ENCODE data around the gene HOXC11.

The HOXC11 gene

GRCh38 chr12:53980104-53980801 is 7.3 kb downstream of the HOXC11 start:
- Histone ChIP-seq H3K9ac (ENCODE audit: low read length) (no peak overlapping the region), H3K4me3 (ENCODE audit: low read length) (no peak overlapping the region), H3K27ac (ENCODE audit: low read length) (no peak overlapping the region), H3K27me3 (ENCODE audit: control insufficient read depth, insufficient read depth, low read length) (peaks cover 100% of the 10 kb centered on the region), H3K4me1 (ENCODE audit: control insufficient read depth, low read depth, low read length) (peaks cover 3% of the 10 kb centered on the region), H3K36me3 (ENCODE audit: control insufficient read depth, low read depth, low read length) (no peaks in the 10 kb centered on the region), H3K9me3 (ENCODE audit: control insufficient read depth, low read depth, low read length) (no peaks in the 10 kb centered on the region)

- Histone ChIP-seq H3K27ac (ENCODE audit: low read length) (no peak overlapping the region), H3K4me1 (ENCODE audit: control insufficient read depth, low read depth, low read length) (no peaks in the 10 kb centered on the region), H3K36me3 (ENCODE audit: control insufficient read depth, low read depth, low read length) (no peaks in the 10 kb centered on the region), H3K27me3 (ENCODE audit: control insufficient read depth, insufficient read depth, low read length) (peaks cover 100% of the 10 kb centered on the region), H3K4me3 (ENCODE audit: low read length) (no peak overlapping the region), H3K9ac (ENCODE audit: low read length) (no peak overlapping the region), H3K9me3 (ENCODE audit: control insufficient read depth, low read depth, low read length) (no peaks in the 10 kb centered on the region)
Observed at GRCh38 chr12:53980802-53981496, 8.0 kb downstream of the HOXC11 start.

GRCh38 chr12:53981634-53982565 is 9.0 kb downstream of the HOXC11 start:
- no peak overlapping the region for H3K9ac ChIP-seq (ENCODE audit: low read length)
- peaks cover 100% of the 10 kb centered on the region for H3K27me3 ChIP-seq (ENCODE audit: control insufficient read depth, insufficient read depth, low read length)
- no peaks in the 10 kb centered on the region for H3K36me3 ChIP-seq (ENCODE audit: control insufficient read depth, low read depth, low read length)
- H3K27ac ChIP-seq (ENCODE audit: low read length), result no peak overlapping the region
- no peaks in the 10 kb centered on the region for H3K4me1 ChIP-seq (ENCODE audit: control insufficient read depth, low read depth, low read length)
- no peak overlapping the region for H3K4me3 ChIP-seq (ENCODE audit: low read length)
- no peaks in the 10 kb centered on the region for H3K9me3 ChIP-seq (ENCODE audit: control insufficient read depth, low read depth, low read length)

- peaks cover 100% of the 10 kb centered on the region for H3K27me3 ChIP-seq (ENCODE audit: control insufficient read depth, insufficient read depth, low read length)
- no peak overlapping the region for H3K9ac ChIP-seq (ENCODE audit: low read length)
- H3K36me3 ChIP-seq (ENCODE audit: control insufficient read depth, low read depth, low read length), result no peaks in the 10 kb centered on the region
- no peak overlapping the region for H3K4me3 ChIP-seq (ENCODE audit: low read length)
- no peak overlapping the region for H3K27ac ChIP-seq (ENCODE audit: low read length)
- H3K4me1 ChIP-seq (ENCODE audit: control insufficient read depth, low read depth, low read length), result no peaks in the 10 kb centered on the region
- no peaks in the 10 kb centered on the region for H3K9me3 ChIP-seq (ENCODE audit: control insufficient read depth, low read depth, low read length)
Observed at GRCh38 chr12:53982648-53983567, 10.0 kb downstream of the HOXC11 start.

- H3K9me3 ChIP-seq (ENCODE audit: control insufficient read depth, low read depth, low read length), result no peaks in the 10 kb centered on the region
- no peaks in the 10 kb centered on the region for H3K36me3 ChIP-seq (ENCODE audit: control insufficient read depth, low read depth, low read length)
- no peak overlapping the region for H3K4me3 ChIP-seq (ENCODE audit: low read length)
- peaks cover 100% of the 10 kb centered on the region for H3K27me3 ChIP-seq (ENCODE audit: control insufficient read depth, insufficient read depth, low read length)
- H3K9ac ChIP-seq (ENCODE audit: low read length), result no peak overlapping the region
- H3K4me1 ChIP-seq (ENCODE audit: control insufficient read depth, low read depth, low read length), result no peaks in the 10 kb centered on the region
- H3K27ac ChIP-seq (ENCODE audit: low read length), result no peak overlapping the region
Observed at GRCh38 chr12:53983568-53983949, 10.6 kb downstream of the HOXC11 start.

- Histone ChIP-seq H3K9ac (ENCODE audit: low read length) (no peak overlapping the region), H3K9me3 (ENCODE audit: control insufficient read depth, low read depth, low read length) (no peaks in the 10 kb centered on the region), H3K4me3 (ENCODE audit: low read length) (no peak overlapping the region), H3K27me3 (ENCODE audit: control insufficient read depth, insufficient read depth, low read length) (peaks cover 100% of the 10 kb centered on the region), H3K27ac (ENCODE audit: low read length) (no peak overlapping the region), H3K4me1 (ENCODE audit: control insufficient read depth, low read depth, low read length) (no peaks in the 10 kb centered on the region), H3K36me3 (ENCODE audit: control insufficient read depth, low read depth, low read length) (no peaks in the 10 kb centered on the region)
Observed at GRCh38 chr12:53983950-53984572, 11.1 kb downstream of the HOXC11 start.

- Histone ChIP-seq H3K27me3 (ENCODE audit: control insufficient read depth, insufficient read depth, low read length) (peaks cover 100% of the 10 kb centered on the region), H3K27ac (ENCODE audit: low read length) (no peak within 1 kb of the TSS), H3K9me3 (ENCODE audit: control insufficient read depth, low read depth, low read length) (no peaks in the 10 kb centered on the region), H3K4me3 (ENCODE audit: low read length) (peak within 1 kb of the TSS; percentile 6), H3K4me1 (ENCODE audit: control insufficient read depth, low read depth, low read length) (no peaks in the 10 kb centered on the region), H3K9ac (ENCODE audit: low read length) (no peak within 1 kb of the TSS), H3K36me3 (ENCODE audit: control insufficient read depth, low read depth, low read length) (no peaks in the 10 kb centered on the region)
Observed at GRCh38 chr12:53984901-53985691, 12.2 kb downstream of the HOXC11 start, which contains the start of gene HOXC10. Gene HOXC10, plus strand, starts transcription at chr12:53985146. Its CDS starts 114 bp downstream, at chr12:53985260.

GRCh38 chr12:53985692-53985993 is 12.7 kb downstream of the HOXC11 start:
- Histone ChIP-seq H3K9me3 (ENCODE audit: control insufficient read depth, low read depth, low read length) (no peaks in the 10 kb centered on the region), H3K4me3 (ENCODE audit: low read length) (no peak overlapping the region), H3K27ac (ENCODE audit: low read length) (no peak overlapping the region), H3K9ac (ENCODE audit: low read length) (no peak overlapping the region), H3K27me3 (ENCODE audit: control insufficient read depth, insufficient read depth, low read length) (peaks cover 100% of the 10 kb centered on the region), H3K36me3 (ENCODE audit: control insufficient read depth, low read depth, low read length) (no peaks in the 10 kb centered on the region), H3K4me1 (ENCODE audit: control insufficient read depth, low read depth, low read length) (no peaks in the 10 kb centered on the region)

GRCh38 chr12:53985994-53986685 is 13.2 kb downstream of the HOXC11 start:
- Histone ChIP-seq H3K27me3 (ENCODE audit: control insufficient read depth, insufficient read depth, low read length) (peaks cover 100% of the 10 kb centered on the region), H3K36me3 (ENCODE audit: control insufficient read depth, low read depth, low read length) (no peaks in the 10 kb centered on the region), H3K9ac (ENCODE audit: low read length) (no peak overlapping the region), H3K27ac (ENCODE audit: low read length) (no peak overlapping the region), H3K9me3 (ENCODE audit: control insufficient read depth, low read depth, low read length) (no peaks in the 10 kb centered on the region), H3K4me1 (ENCODE audit: control insufficient read depth, low read depth, low read length) (no peaks in the 10 kb centered on the region), H3K4me3 (ENCODE audit: low read length) (no peak overlapping the region)

Measured in iPS-18a (cell line).